ENCODE measurements around the gene NKAIN2.
"Not testable (repeated sequence)": the region's sequence is repeated elsewhere in the genome, so short reads cannot be mapped to it uniquely, and the experiment has no call there.

The NKAIN2 gene

DNA sequence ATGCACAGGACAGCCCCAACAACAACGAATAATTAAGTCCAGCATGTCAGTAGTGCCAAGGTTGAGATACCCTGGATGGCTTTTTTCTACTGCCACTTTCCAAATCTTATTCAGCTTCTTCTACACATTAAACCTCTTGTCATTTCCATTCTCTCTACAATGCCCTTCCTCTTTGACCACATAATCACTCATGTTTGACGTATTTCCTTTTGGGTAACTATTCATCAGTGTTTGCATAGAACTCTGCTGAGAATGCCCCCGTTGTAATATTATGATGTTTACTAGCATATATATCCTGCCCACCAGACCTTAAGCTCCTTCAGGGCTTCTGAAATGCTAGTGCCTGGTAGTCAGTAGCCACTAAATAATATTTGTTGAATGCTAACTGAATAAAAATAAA lies 643.3 kb downstream of the NKAIN2 start:
- no peak for DNase-seq

DNA sequence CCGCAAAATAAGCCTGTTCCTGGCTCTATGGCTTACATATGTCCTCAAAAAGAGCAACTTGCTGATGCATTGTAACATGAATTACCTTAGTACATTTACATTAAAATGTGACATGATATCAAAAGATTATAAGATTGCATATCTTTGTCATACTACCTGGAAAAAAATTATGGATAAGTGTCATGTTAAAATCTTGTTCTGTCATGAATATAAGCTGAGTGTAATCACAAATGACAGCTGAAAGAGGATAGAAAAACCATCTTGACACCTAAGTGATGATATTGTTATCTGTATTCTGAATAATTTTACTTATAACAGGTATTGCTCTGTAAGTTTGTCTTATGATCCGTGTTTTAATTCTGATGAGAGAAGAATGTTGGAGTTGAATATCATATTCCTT lies 655.6 kb downstream of the NKAIN2 start:
- DNase-seq: no peak

DNA sequence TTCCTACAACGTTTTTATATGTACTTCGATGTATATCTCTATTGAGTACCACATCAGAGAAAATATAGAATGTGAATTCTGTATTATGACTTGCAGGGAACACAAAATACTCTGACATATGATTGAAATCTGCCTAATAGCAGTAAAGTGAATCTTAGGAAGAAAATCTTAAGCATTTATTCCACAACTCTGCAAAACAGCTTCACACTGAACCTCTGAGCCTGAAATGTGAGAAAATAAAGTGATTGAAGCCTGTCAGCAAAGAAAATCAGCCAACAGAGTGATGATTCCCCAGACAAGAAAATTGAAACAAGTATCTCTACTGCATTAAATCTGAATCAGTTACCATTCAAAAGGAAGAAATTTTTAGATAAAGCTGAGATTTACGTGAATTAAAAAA lies 659.1 kb downstream of the NKAIN2 start:
- no peak for DNase-seq

DNA sequence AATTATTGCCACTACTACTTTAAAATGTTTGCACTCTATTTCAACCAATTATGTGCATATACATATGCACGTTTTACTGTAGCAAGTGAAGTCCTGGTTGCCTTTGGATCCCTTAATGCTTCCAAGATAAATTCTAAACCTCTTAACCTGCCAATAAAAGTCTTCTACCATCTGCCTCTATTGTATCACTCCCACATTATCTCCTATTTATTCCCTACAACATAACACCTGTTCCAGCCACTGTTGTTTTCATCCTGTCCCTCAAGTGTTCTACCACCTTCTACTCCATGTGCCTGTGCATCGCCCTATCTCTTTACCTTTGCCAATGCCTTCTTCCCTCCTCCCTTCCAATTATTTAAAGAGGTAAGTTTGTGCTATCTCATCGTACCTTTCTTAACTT lies 659.6 kb downstream of the NKAIN2 start:
- DNase-seq: peak; percentile 41 to 88

DNA sequence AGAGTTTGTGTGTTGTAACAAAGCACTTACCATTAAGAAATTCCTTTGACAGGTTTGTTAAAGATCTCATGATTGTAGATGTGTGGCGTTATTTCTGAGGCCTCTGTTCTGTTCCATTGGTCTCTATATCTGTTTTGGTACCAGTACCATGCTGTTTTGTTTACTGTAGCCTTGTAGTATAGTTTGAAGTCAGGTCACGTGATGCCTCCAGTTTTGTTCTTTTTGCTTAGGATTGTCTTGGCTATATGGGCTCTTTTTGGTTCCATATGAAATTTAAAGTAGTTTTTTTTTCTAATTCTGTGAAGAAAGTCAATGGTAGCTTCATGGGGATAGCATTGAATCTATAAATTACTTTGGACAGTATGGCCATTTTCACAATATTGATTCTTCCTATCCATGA lies 660.9 kb downstream of the NKAIN2 start:
- not testable (repeated sequence) for DNase-seq

DNA sequence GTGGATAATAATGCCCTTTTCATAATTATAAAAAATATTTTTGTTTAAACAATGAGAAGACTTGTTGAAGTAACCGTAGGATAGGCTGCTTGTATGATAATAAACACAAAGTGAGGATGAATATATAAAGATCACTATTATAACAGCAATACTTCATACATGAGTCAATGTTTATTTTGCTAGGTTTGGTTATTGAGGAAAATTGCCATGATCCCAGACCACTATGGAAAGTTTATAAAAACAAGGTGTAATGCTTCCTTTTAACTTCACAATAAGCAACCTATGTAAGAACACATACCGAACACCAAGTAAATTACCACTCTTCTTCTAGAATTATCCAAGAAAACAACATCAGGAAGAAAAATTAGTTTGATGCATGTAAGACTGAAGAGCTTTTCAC lies 663.3 kb downstream of the NKAIN2 start:
- no peak for DNase-seq

DNA sequence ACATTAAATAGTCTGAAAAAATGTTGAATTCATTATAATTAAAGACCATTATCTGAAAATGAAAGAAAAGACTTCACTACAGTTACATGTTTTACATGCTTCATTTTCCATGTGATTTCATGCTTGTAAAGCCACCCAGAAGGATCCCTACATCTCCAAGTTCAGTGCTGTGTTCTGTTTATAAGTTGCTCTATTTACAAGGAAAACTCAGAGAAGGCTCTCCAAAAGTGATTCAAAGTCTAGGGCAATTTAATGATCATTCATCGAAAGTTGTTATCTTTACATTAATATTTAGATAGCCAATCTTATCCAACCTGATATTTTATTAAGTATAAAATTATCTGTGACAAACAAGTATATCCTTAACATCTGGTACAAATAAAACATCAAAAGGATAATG lies 663.7 kb downstream of the NKAIN2 start:
- DNase-seq: no peak

DNA sequence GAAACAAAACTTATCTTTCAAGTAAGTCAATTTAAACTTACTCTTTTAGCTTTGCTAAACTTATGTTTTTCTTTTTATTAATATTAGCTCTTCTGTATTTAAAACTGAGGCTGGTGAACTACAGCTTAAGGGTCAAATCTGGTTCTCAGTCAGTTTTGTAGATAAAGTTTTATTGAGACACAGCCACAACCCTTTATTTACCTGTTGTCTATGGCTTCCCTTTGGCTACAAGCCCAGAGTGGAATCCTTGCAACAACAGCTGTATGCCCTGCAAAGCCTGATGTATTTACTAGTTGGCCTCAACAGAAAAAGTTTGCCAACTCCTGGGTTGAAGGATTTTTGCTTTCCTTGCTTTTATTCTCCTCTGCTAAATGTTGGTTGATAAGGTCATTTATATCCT lies 667.1 kb downstream of the NKAIN2 start:
- DNase-seq: no peak

DNA sequence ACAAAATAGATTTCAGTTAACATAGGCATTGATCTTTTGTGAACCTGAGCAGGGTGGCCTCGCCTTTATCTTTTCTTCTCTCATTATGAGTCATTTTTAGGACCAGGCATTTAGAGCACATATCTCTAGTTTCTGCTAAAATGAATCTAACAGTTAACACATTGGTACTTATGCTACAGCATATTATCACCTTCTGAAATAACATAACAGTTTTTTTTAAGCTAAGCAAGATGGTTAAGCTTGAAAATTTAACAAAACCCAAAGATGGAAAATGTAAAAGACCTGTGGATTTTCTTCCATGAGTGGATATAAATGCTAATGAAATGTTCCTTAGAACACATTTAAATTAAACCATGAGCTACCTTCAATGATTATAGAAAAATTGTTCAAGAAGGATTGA lies 671.5 kb downstream of the NKAIN2 start:
- DNase-seq: no peak

DNA sequence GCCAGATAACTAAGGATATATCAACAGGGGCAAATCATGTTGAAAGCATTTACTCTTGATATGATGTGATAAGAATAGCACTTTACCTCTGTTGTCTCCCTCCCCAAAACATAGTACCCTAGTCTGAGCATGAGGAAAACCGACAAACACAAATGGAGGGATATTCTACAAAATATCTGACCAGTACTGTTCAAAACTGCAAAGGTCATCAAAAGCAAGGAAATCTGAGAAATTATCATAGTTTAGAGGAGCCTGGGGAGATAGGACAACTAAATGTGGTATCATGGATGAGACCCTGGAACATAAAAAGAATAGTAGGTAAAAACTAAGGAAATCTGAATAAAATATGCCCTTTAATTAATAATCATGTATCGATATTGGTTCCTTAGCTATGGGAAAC lies 675.2 kb downstream of the NKAIN2 start:
- no peak for DNase-seq

DNA sequence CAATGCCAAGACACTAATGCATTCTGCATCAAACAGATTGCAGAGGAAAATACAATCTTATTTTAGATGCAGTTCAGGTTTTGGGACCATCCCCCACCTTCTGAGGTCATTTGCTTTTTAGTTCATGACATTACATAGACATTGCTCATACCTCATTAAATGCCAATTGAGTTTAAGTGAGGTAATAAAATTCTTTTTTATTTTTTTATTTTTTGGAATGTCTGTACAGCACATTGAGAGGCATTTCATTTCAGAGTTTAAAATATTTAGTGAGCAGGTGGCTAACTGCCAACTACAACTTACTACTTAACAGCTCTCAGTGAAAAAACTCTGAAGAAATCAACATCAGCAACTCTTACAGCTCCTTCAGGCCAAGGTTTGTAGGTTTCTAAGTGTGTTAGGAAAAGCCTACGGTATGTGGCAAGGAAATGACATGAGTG lies 676.3 kb downstream of the NKAIN2 start:
- DNase-seq: no peak

DNA sequence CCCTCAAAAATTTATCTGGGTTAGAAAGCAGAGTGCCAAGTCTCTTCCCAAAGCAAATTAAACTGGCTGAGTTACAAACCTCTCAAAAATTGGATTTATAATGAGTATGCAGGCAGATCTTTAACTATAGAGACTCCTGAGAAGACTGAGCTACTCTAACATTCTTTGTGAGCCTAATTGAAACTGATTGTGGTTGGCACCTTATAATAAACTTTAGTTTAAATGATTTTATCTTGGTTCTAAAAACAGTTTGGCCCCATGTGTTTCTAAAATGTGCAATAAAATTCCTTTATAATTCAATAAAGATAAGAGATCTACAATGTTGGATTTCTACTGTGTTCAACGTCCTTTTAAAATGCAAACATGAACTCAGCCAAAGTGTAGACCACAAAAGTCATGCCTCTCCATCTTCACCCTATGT lies 678.4 kb downstream of the NKAIN2 start:
- no peak for DNase-seq

DNA sequence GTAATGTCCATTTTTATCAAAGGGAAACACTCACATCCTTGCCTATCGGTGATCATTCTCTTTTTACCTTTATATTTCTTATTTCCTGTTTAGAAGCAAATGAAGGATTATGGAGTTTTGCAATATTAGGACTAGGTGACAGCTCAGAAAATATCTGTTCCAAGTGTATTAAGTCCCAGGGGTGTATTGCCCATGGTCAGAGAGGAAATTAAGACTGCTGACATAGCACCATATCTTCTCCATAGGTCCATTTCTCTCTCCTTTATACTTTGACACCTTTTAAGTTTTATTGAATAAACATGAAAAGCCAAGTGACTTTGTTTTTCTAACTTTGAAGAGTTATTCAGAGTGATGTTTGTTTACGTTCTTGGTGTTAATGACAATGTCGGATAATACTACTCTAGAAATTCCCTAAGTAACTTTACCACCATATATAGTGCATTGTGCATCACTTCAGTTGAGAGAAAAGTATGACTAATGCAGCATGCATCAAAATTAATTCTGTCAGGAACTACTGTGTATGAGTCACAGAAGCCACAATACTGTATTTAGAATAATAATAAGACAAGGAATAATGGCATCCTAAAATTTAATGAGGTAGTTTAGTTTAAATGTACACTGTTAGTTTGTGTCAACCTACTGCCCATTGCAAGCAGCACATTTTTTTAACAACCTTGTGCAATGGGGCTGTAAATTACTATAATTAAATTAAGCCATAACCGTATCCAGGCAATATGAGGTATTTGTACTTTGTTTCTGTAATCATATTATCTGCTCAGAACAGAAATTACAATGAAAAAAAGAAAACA lies 684.2 kb downstream of the NKAIN2 start:
- DNase-seq: no peak

DNA sequence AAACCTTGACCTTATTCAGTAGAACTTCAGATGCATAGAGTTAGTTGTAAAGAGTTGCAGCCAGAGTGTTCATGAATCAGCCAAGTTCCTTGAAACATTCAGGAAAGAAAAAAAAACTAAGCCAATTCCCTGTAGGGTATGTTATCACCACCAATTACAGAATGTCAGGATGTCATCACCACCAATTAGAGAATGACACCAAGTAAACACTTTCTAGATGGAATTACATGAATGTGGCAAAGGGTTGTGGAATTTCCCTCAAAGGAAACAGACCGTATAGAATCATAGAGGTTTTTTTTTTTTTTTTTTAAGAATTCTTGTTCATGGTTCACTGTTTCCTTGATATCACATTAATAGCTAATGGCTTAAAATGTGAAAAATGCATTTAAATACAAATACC lies 686.5 kb downstream of the NKAIN2 start:
- no peak for DNase-seq

DNA sequence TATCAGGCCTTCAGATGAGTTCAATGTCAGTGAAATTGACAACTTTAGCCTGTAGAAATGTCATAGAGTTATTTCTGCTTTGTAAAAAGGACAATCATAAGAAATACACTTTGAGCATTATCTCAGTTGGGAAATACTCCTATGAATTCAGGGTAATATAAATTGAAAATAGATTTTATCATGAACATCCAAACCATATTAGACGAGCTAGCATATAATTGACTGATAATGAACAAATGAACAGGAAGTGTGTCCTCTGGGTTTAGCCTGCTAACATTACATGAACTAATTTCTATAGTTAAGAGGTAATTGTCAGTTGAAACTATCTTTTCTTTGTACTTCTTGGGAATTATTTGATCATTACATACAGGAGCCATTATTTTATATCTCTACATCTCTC lies 689.6 kb downstream of the NKAIN2 start:
- no peak for DNase-seq

DNA sequence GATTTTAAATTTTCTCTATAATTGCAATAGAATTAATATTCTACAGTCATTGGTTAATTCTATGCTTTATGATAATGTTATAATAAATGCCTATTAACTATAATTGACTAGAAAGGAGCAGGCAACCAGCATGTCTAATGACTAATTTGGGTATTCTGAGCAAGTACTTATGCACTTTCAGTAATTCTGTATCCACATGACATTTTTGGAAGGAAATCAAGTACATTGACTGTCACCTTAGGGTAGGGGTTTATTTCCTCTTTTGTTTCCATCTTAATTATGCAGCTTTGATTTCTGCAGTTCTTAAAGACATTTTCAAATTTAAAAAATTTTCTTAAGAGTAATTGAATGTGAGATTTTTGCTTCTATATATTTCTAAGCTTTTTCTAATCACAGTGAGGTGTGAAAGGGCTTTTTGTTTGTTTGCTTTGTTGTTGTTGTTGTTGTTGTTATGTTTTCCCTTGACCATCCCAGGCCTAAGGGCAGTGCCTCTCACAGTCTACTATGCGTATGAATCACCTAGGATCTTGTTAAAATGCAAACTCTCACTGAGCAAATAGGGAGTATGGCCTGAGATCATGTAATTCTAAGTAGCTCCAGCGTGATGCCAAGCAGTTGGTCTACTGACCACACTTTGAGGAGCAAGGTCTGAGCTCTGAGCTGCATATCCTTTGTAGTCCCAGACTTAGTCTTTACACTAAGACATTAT lies 691.4 kb downstream of the NKAIN2 start:
- DNase-seq: no peak

DNA sequence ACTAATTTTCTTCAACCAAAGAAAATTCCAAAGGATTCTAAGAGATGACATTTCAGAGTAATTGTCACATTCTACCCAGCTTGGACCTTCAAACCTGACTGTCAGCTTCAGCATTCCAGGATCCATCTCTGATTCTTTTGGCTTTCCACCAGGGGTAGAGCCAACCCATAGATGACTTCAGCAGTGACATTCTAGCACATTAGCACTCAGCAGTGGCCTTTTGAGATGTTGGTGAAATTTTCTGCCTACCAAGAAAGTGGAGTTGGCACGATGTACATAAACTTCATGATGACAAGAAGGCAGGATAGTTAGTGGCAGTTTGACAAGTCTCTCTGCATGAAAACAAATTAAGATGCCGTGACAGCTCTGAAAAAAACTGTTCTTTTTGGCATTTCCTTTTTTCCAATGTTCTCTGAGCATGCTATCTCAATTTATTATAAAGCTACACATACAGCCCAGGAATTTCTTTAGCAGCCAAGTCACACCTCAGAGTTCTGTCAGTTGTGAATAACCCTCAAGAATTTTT lies 692.1 kb downstream of the NKAIN2 start:
- DNase-seq: no peak

DNA sequence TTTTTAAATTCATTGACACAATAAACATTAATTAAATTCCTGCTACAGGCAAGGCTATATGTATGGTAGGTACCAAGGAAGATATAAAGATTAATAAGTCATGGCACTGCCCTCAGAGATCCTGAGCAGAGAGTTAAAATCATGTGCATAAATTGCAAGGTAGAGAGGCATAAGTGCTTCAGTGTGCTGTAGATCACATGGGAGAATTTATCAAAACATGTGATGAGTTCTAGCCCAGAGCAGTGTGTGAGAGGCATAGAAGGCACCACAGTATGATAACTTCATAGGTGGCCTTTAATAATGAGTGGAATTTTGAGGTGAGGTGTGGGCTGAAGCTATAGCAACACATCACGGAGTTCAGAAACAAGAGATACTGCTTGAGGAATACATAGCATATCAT lies 692.7 kb downstream of the NKAIN2 start:
- no peak for DNase-seq

DNA sequence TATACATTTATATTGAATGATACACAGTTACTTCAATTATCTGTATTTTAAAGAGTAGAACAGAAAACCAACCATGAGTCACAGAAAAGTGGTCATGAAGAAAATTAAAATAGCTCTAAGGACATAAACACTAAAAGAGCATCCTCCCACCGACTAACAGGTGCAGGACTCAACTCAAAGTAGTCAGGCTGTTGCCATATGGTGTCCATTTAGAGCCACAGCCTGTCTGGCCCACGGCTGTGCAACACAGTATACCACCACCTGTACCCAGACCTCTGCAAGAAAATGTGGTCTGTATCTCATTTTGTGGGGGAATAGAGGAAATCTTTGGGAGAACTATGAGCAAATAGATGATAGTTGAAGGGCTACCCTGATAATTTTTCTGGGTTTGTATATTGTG lies 708.8 kb downstream of the NKAIN2 start:
- peak; percentile 28 to 81 for DNase-seq

DNA sequence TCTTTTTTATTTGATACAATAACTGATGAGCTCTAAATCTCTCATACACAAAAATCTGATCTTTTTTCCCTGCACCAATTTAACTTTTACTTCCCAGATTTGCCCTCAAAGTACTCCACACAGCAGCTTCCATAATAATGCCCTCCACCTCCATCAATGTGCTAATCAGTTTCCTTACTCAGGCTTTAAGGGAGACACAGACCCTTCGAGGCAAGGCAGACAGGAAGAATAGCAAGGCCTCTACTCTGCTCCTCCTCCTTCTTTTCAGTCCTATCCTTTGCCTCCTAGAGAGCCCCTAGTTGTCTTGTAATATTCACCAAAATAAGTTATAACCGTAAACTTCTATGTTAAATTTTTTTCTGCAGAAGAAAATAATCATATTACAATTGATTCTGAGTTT lies 713.7 kb downstream of the NKAIN2 start:
- DNase-seq: no peak

DNA sequence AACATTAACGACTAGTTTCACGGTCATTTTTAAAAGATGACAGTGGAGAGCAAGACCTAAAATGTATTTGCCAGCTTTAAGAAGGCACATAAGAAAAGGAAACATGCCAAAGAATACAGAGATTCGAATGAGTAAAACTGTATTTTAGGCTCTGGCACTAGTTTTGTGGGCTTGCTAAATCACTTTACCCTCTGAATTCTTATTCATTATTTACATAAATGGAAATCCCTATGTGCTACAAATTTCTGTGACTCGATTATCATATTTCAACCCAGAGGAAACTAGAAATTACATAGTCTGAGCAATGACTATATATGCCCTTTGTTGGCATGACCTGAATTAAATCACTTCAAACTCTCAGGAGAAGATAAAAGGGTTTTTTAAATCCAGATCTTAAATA lies 716.8 kb downstream of the NKAIN2 start:
- no peak for DNase-seq

DNA sequence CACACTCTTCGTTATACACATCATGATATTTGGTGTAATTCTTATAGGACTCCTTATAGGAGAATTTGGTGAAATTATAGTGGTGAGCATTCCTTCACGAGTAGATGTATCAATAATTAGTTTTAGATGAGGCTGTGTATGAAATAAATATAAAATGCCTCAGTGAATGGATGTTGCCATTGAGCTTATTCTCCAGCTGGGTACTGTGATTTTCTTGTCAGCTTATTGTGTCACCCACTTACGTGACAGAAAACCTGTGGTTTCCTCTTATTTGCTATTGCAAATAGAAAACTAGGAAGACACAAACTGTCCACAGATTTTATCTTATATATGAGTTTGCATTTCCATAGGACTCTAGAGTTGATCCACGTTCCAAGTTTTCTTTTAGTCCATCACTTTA lies 718.7 kb downstream of the NKAIN2 start:
- DNase-seq: no peak

DNA sequence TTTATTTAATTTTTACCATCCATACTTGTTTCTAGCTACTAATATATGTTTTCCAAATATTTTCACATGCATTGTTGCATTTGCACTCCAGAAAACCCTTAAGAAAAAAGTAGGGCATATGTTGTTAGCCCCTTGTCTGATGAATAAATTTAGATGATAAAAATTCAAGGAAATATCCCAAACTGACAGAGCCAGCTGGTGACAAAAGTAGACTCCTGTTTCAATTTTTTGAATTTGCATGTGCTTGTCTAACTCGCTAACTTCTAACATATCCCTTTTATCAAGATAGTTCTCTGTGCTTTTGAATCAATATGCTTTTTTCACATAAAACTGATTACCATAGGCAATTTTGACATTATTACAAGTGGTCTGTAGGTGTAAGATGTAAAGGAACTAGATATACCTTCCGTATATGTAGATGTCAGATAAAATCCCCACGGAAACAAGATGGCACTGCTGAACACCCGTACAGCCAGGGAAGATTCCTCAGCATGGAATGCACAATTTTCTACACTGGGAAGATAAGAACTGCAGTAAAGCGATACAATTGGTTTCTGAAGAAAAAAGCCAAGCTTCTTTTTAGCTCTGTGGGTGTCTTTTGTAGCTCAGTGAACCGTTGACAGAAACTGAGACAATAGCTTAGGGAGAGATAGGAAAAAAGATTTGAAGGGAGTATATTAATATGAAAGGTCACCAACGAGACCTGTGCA lies 721.0 kb downstream of the NKAIN2 start:
- no peak for DNase-seq

DNA sequence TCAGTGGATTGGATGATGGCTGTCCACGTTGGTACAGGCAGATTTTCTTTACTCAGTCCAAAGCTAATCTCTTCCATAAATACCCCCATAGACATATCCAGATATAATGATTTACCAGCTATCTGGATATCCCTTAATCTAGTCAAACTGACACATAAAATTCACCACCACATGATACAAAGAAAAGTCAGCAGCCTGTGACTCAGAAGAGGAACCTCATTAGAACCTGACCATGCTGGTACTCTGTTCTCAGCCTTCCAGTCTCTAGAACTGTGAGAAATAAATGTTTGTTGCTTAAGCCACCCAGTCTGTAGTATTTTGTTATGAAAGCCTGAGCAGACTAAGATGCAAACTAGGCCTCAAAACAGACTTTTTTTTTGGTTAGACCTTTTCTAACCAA lies 727.3 kb downstream of the NKAIN2 start:
- no peak for DNase-seq
